Gastroesophageal sphincter (tissue), 3 donors: ENCODE measurements around the gene ZDHHC21.

Source experiments
- POLR2A ChIP-seq, 2 donors: fragments of 450-650 bp; IDR thresholded peaks; one replicate each; pipeline ENCODE4 v1.6.1; 2017; ENCODE audit warnings: antibody characterized with exemption in 2 of 2, mild to moderate bottlenecking in 2 of 2, moderate library complexity in 1 of 2
- POLR2AphosphoS5 ChIP-seq: sonication (generic); formaldehyde crosslinking; IDR thresholded peaks from one replicate; pipeline ENCODE4 v1.6.1; 2017; ENCODE audit warnings: antibody characterized with exemption
- TF ChIP-seq, protein P1 (sequence below), 4 experiments: fragments of 200-600 bp in 2 of 4; fragments of 450-650 bp in 2 of 4; sonication (generic) in 1 of 4; IDR thresholded peaks; one replicate each; pipeline ENCODE4 v1.5.1; 2017 to 2019; ENCODE audit warnings: antibody characterized with exemption in 4 of 4, mild to moderate bottlenecking in 2 of 4, moderate library complexity in 2 of 4

DNA sequence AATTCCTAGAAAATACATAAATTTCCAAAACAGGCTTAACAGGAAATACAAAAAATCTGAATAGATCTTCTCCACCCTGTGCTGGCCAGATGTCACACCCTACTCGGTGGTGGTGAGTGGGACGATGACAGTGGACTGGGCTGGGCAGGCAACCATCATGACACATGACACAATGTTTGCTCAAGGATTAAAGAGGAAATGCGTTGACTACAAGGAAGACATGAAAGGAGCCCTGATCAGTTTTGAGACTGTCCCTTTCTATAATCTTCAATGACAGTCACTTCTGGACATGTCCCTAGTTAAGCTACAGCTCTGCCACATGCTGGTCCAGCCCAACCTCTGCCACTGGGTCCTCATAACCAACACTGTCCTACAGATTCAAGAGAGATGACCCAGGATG, 99.8 kb downstream of the ZDHHC21 start:
- TF ChIP-seq, protein P1, sequence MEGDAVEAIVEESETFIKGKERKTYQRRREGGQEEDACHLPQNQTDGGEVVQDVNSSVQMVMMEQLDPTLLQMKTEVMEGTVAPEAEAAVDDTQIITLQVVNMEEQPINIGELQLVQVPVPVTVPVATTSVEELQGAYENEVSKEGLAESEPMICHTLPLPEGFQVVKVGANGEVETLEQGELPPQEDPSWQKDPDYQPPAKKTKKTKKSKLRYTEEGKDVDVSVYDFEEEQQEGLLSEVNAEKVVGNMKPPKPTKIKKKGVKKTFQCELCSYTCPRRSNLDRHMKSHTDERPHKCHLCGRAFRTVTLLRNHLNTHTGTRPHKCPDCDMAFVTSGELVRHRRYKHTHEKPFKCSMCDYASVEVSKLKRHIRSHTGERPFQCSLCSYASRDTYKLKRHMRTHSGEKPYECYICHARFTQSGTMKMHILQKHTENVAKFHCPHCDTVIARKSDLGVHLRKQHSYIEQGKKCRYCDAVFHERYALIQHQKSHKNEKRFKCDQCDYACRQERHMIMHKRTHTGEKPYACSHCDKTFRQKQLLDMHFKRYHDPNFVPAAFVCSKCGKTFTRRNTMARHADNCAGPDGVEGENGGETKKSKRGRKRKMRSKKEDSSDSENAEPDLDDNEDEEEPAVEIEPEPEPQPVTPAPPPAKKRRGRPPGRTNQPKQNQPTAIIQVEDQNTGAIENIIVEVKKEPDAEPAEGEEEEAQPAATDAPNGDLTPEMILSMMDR (IDR thresholded peaks at IDR 0.05): no peak
- TF ChIP-seq POLR2A (IDR thresholded peaks at IDR 0.05) (no peak), POLR2AphosphoS5 (no peak)
